Subcutaneous abdominal adipose tissue (tissue), 5 donors: ENCODE measurements around the gene IFT88.

ENCODE experiments used
- H3K27ac ChIP-seq: one replicate; pipeline ENCODE4 v1.7.0; 2013; ENCODE audit warnings: low read depth, mild to moderate bottlenecking, inconsistent platforms, low read length, moderate library complexity
- H3K27me3 ChIP-seq, 5 donors: one replicate each; pipeline ENCODE4 v1.7.0; 2013; ENCODE audit warnings: low read length in 5 of 5, inconsistent platforms in 1 of 5; ENCODE audit not compliant: control insufficient read depth in 5 of 5, insufficient read depth in 4 of 5
- H3K36me3 ChIP-seq, 5 donors: one replicate each; pipeline ENCODE4 v1.7.0; 2013; ENCODE audit warnings: low read length in 5 of 5; ENCODE audit not compliant: control insufficient read depth in 5 of 5, insufficient read depth in 5 of 5
- H3K4me1 ChIP-seq, 5 donors: one replicate each; pipeline ENCODE4 v1.7.0; 2013; ENCODE audit warnings: low read length in 5 of 5, mild to moderate bottlenecking in 3 of 5, moderate library complexity in 1 of 5; ENCODE audit not compliant: control insufficient read depth in 5 of 5, insufficient read depth in 5 of 5
- H3K4me3 ChIP-seq, 5 donors: one replicate each; pipeline ENCODE4 v1.7.0; 2013; ENCODE audit warnings: low read length in 5 of 5, low read depth in 1 of 5
- H3K9ac ChIP-seq, 5 donors: one replicate each; pipeline ENCODE4 v1.7.0; 2013; ENCODE audit warnings: low read length in 5 of 5, mild to moderate bottlenecking in 4 of 5, moderate library complexity in 3 of 5
- H3K9me3 ChIP-seq, 5 donors: one replicate each; pipeline ENCODE4 v1.7.0; 2013; ENCODE audit warnings: low read length in 5 of 5; ENCODE audit not compliant: control insufficient read depth in 5 of 5
- donor health status: healthy.
- donor health status: healthy.
- donor health status: healthy.
- donor health status: healthy.
- donor health status: healthy.

The IFT88 gene

DNA sequence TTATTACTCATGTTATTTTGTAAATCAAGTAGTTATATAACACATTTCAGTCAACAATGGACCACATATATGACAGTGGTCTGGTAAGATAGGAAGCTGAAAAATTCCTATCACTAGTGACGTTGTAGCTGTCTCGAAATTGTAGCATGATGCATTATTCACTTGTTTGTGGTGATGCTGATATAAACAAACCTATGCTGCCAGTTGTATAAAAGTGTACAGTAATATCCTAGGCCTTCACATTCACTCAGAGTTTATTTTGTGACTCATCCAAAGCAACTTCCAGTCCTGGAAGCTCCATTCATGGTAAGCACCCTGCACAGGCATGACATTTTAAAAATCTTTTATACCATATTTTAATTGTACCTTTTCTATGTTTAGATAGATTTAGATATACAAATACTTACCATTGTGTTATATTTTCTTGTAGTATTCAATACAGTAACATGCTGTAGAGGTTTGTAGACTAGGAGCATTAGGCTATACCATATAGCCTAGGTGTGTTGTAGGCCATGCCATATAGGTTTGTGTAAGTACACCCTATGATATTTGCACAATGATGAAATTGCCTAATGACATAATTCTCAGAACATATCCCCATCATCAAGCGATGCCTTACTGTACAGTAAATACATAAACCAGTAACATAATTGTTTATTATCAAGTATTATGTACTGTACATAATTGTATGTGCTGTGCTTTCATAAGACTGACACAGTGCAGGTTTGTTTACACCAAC is 49.3 kb downstream of the IFT88 start:
- Histone ChIP-seq H3K9me3 (no peaks in the 10 kb centered on the region), H3K27me3 (no peaks in the 10 kb centered on the region), H3K9ac (no peak overlapping the region), H3K36me3 (peaks cover 0 to 11% (median 8%) of the 10 kb centered on the region in 5 donors), H3K4me1 (no peaks in the 10 kb centered on the region), H3K27ac (no peak overlapping the region), H3K4me3 (no peak overlapping the region)

DNA sequence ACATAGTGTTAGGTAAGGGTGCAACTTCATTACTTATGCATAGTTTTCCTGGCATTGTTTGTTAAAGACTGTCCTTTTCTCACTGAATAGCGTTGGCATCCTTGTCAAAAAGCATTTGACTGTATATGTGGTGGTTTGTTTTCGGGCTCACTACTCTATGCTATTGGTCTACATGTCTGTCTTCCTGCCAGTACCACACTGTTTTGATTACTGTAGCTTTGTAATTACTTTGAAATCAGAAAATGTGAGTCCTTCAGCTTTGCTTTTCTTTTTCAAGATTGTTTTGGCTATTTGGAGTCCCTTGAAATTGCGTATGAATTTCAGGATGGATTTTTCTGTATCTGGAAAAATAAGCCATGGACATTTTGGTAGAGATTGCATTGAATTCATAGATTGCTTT is 56.0 kb downstream of the IFT88 start:
- Histone ChIP-seq H3K4me1 (no peaks in the 10 kb centered on the region), H3K36me3 (peaks cover 3 to 21% (median 7%) of the 10 kb centered on the region in 5 donors), H3K9ac (no peak overlapping the region), H3K9me3 (peaks cover 0 to 6% (median 3%) of the 10 kb centered on the region in 5 donors), H3K4me3 (peak overlapping the region in 1 of 5 donors; percentile 6), H3K27ac (no peak overlapping the region), H3K27me3 (no peaks in the 10 kb centered on the region)

DNA sequence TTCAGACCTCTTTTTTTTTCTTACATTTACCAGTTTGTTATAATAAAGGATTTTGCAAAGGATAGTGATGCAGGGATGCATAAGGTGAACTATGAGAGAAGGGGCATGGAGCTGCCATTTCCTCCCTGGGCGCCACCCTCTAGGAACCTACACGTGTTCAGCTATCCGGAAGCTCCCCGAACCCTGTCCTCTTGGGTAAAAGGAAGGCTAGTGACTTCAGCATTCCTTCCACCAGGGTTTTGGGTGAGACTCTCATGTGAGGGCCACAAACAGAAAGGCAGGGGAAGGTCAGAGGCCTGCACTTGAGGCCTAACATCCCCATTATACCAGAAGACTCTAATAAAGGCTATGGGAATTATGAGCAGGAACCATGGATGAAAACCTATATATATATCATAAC is 57.3 kb downstream of the IFT88 start:
- H3K27me3 ChIP-seq, result no peaks in the 10 kb centered on the region
- no peak overlapping the region for H3K27ac ChIP-seq
- no peak overlapping the region for H3K4me3 ChIP-seq
- H3K9ac ChIP-seq, result no peak overlapping the region
- peaks cover 3 to 19% (median 7%) of the 10 kb centered on the region in 5 donors for H3K36me3 ChIP-seq
- peaks cover 0 to 6% (median 3%) of the 10 kb centered on the region in 5 donors for H3K9me3 ChIP-seq
- H3K4me1 ChIP-seq, result no peaks in the 10 kb centered on the region

DNA sequence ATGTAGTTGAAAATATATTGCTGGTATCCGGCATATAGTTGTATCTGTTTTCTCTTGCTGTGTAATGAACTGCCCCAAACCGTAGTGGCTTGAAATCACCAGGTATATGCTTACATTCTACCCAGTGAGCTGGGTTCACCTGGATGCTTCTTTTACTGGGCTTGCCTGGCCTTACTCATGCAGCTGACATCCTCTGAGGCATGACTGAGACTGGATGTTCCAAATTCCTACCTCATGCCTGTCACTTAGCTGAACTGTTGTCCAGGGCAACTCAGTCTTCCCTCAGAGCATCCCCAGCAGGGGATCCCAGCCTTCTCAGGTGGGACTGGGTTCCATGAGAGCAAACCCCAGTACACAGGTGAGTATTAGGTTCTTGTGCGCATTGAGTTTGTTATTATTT is 66.8 kb downstream of the IFT88 start:
- H3K9me3 ChIP-seq, result no peaks in the 10 kb centered on the region
- no peak overlapping the region for H3K4me3 ChIP-seq
- no peaks in the 10 kb centered on the region for H3K4me1 ChIP-seq
- H3K36me3 ChIP-seq, result peaks cover 0 to 30% (median 13%) of the 10 kb centered on the region in 5 donors
- H3K27me3 ChIP-seq, result no peaks in the 10 kb centered on the region
- H3K27ac ChIP-seq, result no peak overlapping the region
- H3K9ac ChIP-seq, result no peak overlapping the region

DNA sequence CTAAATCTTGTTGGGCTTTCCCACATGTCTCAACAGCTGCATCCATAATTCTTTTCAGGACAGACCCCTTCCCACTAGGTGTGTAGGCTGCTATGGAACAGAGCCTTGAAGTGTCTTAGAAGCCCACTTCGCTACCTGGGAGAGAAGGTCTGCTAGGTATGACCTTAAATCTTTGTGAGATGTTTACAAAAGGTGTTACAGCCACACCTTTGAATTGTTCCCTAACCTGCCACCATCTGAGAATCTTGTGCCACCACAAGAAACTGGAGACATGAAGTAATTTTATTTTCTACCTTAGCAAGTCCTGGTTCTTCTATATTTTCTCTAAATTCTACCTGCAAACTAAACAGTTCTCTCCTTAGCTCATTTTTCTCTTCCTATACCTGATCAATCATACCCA is 69.1 kb downstream of the IFT88 start:
- no peaks in the 10 kb centered on the region for H3K9me3 ChIP-seq
- peaks cover 3 to 29% (median 13%) of the 10 kb centered on the region in 5 donors for H3K36me3 ChIP-seq
- H3K27me3 ChIP-seq, result no peaks in the 10 kb centered on the region
- no peaks in the 10 kb centered on the region for H3K4me1 ChIP-seq
- H3K9ac ChIP-seq, result no peak overlapping the region
- H3K27ac ChIP-seq, result no peak overlapping the region
- H3K4me3 ChIP-seq, result no peak overlapping the region

DNA sequence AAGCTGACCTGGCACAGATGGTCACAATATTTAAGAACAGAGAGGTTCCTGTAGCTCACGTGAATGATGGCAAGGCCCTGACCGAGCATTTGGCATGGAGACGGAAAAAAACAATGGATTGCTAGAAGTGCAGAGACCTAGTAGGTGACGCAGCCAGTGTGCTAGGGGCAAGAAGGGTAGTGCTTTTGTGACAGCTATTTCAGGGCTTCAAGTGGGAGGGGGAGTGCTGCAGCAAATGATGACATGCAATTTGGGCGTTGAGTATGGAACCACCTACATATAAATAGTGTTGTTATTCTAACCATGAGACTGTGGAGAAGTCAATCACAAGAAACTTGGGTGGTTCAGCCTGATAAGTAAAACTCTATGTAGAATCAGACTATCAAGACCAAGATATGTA is 70.9 kb downstream of the IFT88 start:
- Histone ChIP-seq H3K36me3 (peaks cover 3 to 19% (median 8%) of the 10 kb centered on the region in 5 donors), H3K9ac (no peak overlapping the region), H3K9me3 (no peaks in the 10 kb centered on the region), H3K27me3 (no peaks in the 10 kb centered on the region), H3K27ac (no peak overlapping the region), H3K4me1 (no peaks in the 10 kb centered on the region), H3K4me3 (no peak overlapping the region)

DNA sequence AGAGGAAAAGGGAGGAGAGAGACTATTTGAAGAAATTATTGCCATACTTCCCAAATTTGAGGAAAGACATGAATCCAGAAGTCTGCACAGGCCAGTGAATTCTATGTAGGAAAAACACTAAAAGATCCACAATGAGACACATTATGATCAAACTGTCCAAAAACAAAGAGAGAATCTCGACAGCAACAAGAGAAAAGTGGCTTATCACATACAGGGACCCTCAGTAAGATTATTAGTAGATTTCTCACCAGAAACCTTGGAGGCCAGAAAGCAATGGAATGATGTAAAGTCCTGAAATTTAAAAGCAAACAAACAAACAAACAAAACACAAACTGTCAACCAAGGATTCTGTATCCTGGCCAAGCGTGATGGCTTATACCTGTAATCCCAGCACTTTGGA is 80.8 kb downstream of the IFT88 start:
- H3K4me3 ChIP-seq, result no peak overlapping the region
- H3K27me3 ChIP-seq, result no peaks in the 10 kb centered on the region
- H3K27ac ChIP-seq, result no peak overlapping the region
- no peaks in the 10 kb centered on the region for H3K4me1 ChIP-seq
- H3K9me3 ChIP-seq, result no peaks in the 10 kb centered on the region
- no peak overlapping the region for H3K9ac ChIP-seq
- H3K36me3 ChIP-seq, result peaks cover 0 to 6% (median 2%) of the 10 kb centered on the region in 5 donors

DNA sequence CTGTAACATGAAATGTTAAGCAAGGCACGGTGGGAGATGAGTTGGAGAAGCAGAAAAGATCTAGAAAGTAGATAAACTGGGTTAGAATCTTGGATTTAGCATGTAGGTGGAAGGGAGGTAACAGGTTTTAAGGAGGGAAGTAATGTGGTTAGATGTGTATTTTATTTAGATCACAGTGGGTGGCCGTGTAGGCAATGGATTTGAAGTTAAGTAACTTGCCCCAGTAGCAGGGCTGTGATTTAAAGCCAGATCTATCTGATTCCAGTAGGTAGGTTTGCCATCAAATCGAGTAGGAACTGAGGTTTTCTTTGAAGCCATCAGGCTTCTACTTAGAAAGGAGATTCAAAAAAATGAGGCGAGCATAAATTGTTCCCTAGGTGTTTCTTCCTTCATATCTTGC is 86.0 kb downstream of the IFT88 start:
- Histone ChIP-seq H3K9me3 (no peaks in the 10 kb centered on the region), H3K36me3 (no peaks in the 10 kb centered on the region), H3K4me3 (no peak overlapping the region), H3K27me3 (no peaks in the 10 kb centered on the region), H3K27ac (no peak overlapping the region), H3K9ac (no peak overlapping the region), H3K4me1 (no peaks in the 10 kb centered on the region)

DNA sequence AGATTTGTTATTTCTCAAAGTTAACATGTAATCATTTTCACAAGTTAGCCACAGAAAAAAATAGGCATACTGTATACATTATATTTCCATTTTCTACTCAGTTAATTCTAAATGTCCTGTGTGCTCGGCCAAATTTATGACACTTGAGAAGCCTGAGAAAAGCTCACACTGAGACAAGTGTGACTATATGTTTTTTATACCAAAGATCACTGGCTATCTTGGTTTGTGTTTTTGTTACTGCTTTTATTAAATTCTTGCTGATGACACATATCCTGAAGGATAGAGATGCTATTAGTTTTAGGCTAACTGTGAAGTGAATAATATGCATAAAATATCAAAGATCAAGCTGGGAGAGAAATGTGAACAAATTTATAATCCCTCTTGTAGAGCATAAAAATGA is 87.2 kb downstream of the IFT88 start:
- H3K9ac ChIP-seq, result no peak overlapping the region
- H3K27ac ChIP-seq, result no peak overlapping the region
- no peaks in the 10 kb centered on the region for H3K9me3 ChIP-seq
- H3K27me3 ChIP-seq, result no peaks in the 10 kb centered on the region
- peaks cover 0 to 2% (median 0%) of the 10 kb centered on the region in 5 donors for H3K36me3 ChIP-seq
- H3K4me1 ChIP-seq, result no peaks in the 10 kb centered on the region
- no peak overlapping the region for H3K4me3 ChIP-seq

DNA sequence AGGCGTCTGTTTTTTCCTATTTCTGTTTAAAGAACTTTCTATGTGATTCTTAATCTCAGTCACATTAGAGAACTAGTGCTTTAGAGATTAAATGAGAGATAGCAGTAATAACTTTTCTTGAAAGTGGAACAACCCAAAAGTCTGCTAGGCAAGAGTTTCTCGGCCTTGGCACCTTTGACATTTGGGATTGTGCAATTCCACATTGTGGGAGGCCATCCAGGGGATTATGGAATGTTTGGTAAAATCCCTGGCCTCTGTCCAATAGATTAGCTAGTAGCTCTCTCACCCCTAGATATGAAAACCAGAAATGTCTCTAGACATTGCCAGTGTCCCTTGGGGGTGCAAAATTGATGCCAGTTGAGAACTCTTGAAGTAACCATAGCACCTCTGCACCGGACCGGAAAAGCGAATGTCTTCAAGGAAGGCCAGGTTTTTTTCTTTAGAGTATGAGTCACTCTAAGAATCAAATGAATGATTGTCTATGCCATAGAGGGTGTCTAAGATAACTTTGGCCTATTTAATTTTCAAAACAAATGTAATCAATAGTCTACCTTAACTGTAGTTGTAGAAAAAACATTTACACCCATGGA is 91.6 kb downstream of the IFT88 start:
- no peak overlapping the region for H3K9ac ChIP-seq
- no peak overlapping the region for H3K27ac ChIP-seq
- no peaks in the 10 kb centered on the region for H3K9me3 ChIP-seq
- H3K27me3 ChIP-seq, result no peaks in the 10 kb centered on the region
- H3K4me1 ChIP-seq, result no peaks in the 10 kb centered on the region
- H3K4me3 ChIP-seq, result no peak overlapping the region
- H3K36me3 ChIP-seq, result peaks cover 0 to 10% (median under 1%) of the 10 kb centered on the region in 5 donors
